Measurements from ENCODE around the gene MFAP2. TPM values are rescaled to one million over a fixed set of nuclear protein-coding genes. Genes with fewer than 3 reads are reported as not detected.
"Not testable (repeated sequence)": the region's sequence is repeated elsewhere in the genome, so short reads cannot be mapped to it uniquely, and the experiment has no call there.

The MFAP2 gene
- total RNA-seq, 4 donors from 2014 or later: 5.9 to 26.6 (median 13.5) TPM

GRCh38 chr1:16966282-16966681, 14.1 kb downstream of the MFAP2 start:
- no peak overlapping the region for H3K27ac ChIP-seq
- H3K4me3 ChIP-seq: no peak overlapping the region
- no peaks in the 10 kb centered on the region for H3K27me3 ChIP-seq
- TF ChIP-seq, protein P1, sequence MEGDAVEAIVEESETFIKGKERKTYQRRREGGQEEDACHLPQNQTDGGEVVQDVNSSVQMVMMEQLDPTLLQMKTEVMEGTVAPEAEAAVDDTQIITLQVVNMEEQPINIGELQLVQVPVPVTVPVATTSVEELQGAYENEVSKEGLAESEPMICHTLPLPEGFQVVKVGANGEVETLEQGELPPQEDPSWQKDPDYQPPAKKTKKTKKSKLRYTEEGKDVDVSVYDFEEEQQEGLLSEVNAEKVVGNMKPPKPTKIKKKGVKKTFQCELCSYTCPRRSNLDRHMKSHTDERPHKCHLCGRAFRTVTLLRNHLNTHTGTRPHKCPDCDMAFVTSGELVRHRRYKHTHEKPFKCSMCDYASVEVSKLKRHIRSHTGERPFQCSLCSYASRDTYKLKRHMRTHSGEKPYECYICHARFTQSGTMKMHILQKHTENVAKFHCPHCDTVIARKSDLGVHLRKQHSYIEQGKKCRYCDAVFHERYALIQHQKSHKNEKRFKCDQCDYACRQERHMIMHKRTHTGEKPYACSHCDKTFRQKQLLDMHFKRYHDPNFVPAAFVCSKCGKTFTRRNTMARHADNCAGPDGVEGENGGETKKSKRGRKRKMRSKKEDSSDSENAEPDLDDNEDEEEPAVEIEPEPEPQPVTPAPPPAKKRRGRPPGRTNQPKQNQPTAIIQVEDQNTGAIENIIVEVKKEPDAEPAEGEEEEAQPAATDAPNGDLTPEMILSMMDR (IDR thresholded peaks at IDR 0.05): no peak
- TF ChIP-seq EP300 (IDR thresholded peaks at IDR 0.05): no peak
- 96% methylated on average over 22 of the region's 22 CpGs for WGBS, 2 donors
- H3K36me3 ChIP-seq: peaks cover 0 to 74% (median 3%) of the 10 kb centered on the region in 3 donors
- H3K9me3 ChIP-seq: no peaks in the 10 kb centered on the region
- no peak for DNase-seq (ENCODE audit: low spot score in 2 of 2)
- peaks cover 0 to 18% (median 2%) of the 10 kb centered on the region in 4 donors for H3K4me1 ChIP-seq

GRCh38 chr1:16965486-16966067, 14.8 kb downstream of the MFAP2 start:
- no peak overlapping the region for H3K27ac ChIP-seq
- peaks cover 0 to 67% (median 3%) of the 10 kb centered on the region in 3 donors for H3K36me3 ChIP-seq
- H3K27me3 ChIP-seq: no peaks in the 10 kb centered on the region
- WGBS, 2 donors: 89 to 92% methylated on average over 7 to 13 of the region's 13 CpGs
- peaks cover 0 to 22% (median 6%) of the 10 kb centered on the region in 4 donors for H3K4me1 ChIP-seq
- DNase-seq (ENCODE audit: low spot score in 2 of 2): no peak
- no peak overlapping the region for H3K4me3 ChIP-seq
- no peaks in the 10 kb centered on the region for H3K9me3 ChIP-seq
- TF ChIP-seq, protein P1 (IDR thresholded peaks at IDR 0.05): no peak

- WGBS, 2 donors: 91 to 98% methylated on average over 4 of the region's 4 CpGs
- not testable (repeated sequence) for DNase-seq (ENCODE audit: low spot score in 2 of 2); H3K27ac ChIP-seq; H3K27me3 ChIP-seq; H3K4me3 ChIP-seq; H3K9me3 ChIP-seq
- H3K36me3 ChIP-seq: peaks cover 0 to 56% (median 3%) of the 10 kb centered on the region in 3 donors
- peaks cover 0 to 29% (median 11%) of the 10 kb centered on the region in 4 donors for H3K4me1 ChIP-seq
Observed at GRCh38 chr1:16964169-16964568, 16.3 kb downstream of the MFAP2 start.

DNA sequence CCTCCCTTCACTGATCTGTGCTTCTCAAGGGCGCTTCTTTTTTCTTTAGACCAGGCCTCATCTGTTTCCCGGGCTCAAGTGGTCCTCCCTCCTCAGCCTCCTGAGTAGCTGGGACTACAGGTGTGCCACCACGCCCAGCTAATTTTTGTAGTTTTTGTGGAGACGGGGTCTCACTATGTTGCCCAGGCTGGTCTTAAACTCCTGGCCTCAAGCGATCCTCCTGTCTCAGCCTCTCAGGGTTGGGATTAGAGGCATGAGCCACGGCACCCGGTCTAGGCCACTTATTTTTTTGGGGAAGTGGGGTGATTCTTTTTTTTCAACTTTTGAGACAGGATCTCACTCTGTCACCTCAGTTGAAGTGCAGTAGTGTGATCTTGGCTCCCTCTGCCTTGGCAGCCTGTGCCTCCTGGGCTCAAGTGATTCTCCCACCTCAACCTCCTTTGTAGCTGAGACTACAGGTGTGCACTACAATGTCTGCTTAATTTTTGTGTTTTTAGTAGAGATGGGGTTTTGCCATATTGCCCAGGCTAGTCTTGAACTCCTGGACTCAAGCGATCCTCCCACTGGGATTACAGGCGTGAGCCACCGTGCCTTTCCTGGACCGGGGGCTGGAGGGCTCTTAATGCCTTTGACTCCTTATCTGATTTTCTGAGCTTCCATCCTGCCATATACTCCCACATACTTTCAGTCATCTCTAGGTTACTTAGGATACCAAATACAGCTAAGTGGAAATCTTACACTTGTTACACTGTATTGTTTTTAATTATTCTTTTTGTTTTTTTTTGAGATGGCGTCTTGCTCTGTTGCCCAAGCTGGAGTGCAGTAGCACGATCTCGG, 18.9 kb downstream of the MFAP2 start:
- Histone ChIP-seq H3K27me3 (no peaks in the 10 kb centered on the region), H3K9me3 (no peaks in the 10 kb centered on the region), H3K27ac (peak overlapping the region in 2 of 4 donors; percentile 17 to 73), H3K36me3 (peaks cover 0 to 57% (median 3%) of the 10 kb centered on the region in 3 donors), H3K4me3 (peak overlapping the region; percentile 15 to 56 (median 32)), H3K4me1 (peaks cover 0 to 19% (median 11%) of the 10 kb centered on the region in 4 donors)
- TF ChIP-seq, protein P1 (IDR thresholded peaks at IDR 0.05): no peak
- TF ChIP-seq POLR2A (IDR thresholded peaks at IDR 0.05) (no peak), EP300 (IDR thresholded peaks at IDR 0.05) (no peak)
- no peak for DNase-seq (ENCODE audit: low spot score in 2 of 2)
- 88 to 90% methylated on average over 14 of the region's 14 CpGs for WGBS, 2 donors

DNA sequence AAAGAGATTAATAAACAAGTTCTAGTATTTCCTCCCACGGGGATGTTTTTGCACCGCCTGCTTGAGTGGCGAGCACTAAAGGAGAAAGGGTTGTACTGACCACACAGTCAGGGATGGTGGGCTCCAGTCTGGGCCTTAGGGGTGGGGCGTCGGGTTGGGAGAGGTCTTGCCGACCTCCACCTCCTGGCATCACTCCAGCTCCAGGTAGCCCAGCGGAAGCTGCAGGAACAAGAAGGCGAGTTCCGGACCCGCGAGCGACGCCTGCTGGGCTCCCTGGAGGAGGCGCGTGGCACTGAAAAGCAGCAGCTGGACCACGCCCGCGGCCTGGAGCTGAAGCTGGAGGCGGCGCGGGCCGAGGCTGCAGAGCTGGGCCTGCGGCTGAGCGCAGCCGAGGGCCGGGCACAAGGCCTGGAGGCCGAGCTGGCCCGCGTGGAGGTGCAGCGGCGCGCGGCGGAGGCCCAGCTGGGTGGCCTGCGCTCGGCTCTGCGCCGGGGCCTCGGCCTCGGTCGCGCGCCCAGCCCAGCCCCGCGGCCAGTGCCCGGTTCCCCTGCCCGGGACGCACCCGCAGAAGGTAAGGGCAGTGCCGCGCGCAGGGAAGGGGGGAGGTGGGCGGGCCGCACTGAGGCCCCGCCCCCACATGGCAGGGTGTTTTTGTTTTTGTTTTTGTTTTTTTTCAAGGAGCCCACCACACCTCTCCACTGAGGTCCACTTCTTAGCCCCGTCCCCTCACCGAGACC, 19.7 kb downstream of the MFAP2 start:
- H3K27me3 ChIP-seq: no peaks in the 10 kb centered on the region
- no peaks in the 10 kb centered on the region for H3K9me3 ChIP-seq
- peak overlapping the region; percentile 22 to 56 (median 41) for H3K4me3 ChIP-seq
- peaks cover 0 to 57% (median 0%) of the 10 kb centered on the region in 3 donors for H3K36me3 ChIP-seq
- WGBS, 2 donors: 6 to 9% methylated on average over 50 to 53 of the region's 57 CpGs
- TF ChIP-seq POLR2A (IDR thresholded peaks at IDR 0.05): no peak
- TF ChIP-seq EP300 (IDR thresholded peaks at IDR 0.05): peak in 1 of 2 donors; percentile 9
- TF ChIP-seq, protein P1 (IDR thresholded peaks at IDR 0.05): peak; percentile 55 to 78 (median 76)
- peaks cover 0 to 19% (median 11%) of the 10 kb centered on the region in 4 donors for H3K4me1 ChIP-seq
- peak overlapping the region in 3 of 4 donors; percentile 64 to 74 (median 73) for H3K27ac ChIP-seq
- DNase-seq (ENCODE audit: low spot score in 2 of 2): peak; percentile 69 to 77

Data from tibial nerve (tissue), 4 donors.